ENCODE results near the gene MYBPC3.

The MYBPC3 gene

GRCh38 chr11:47328449-47329390 is 23.8 kb downstream of the MYBPC3 start:
- TF ChIP-seq CTCF (IDR thresholded peaks at IDR 0.05; ENCODE audit: control insufficient read depth, extremely low read depth, insufficient read depth), result no peak
- H3K4me3 ChIP-seq (ENCODE audit: low read depth, low read length), result no peak overlapping the region
- no peak for DNase-seq (ENCODE audit: low read depth)

GRCh38 chr11:47327949-47328348 is 24.6 kb downstream of the MYBPC3 start:
- DNase-seq (ENCODE audit: low read depth), result no peak
- no peak overlapping the region for H3K4me3 ChIP-seq (ENCODE audit: low read depth, low read length)
- TF ChIP-seq CTCF (IDR thresholded peaks at IDR 0.05; ENCODE audit: control insufficient read depth, extremely low read depth, insufficient read depth), result no peak

- no peak for TF ChIP-seq CTCF (IDR thresholded peaks at IDR 0.05; ENCODE audit: control insufficient read depth, extremely low read depth, insufficient read depth)
- no peak for DNase-seq (ENCODE audit: low read depth)
- no peak overlapping the region for H3K4me3 ChIP-seq (ENCODE audit: low read depth, low read length)
Measured at GRCh38 chr11:47327025-47327424, 25.5 kb downstream of the MYBPC3 start.

GRCh38 chr11:47326198-47326597 is 26.3 kb downstream of the MYBPC3 start:
- no peak for DNase-seq (ENCODE audit: low read depth)
- no peak overlapping the region for H3K4me3 ChIP-seq (ENCODE audit: low read depth, low read length)
- TF ChIP-seq CTCF (IDR thresholded peaks at IDR 0.05; ENCODE audit: control insufficient read depth, extremely low read depth, insufficient read depth), result no peak

GRCh38 chr11:47325271-47326041 is 27.0 kb downstream of the MYBPC3 start:
- DNase-seq (ENCODE audit: low read depth), result no peak
- H3K4me3 ChIP-seq (ENCODE audit: low read depth, low read length), result no peak overlapping the region
- TF ChIP-seq CTCF (IDR thresholded peaks at IDR 0.05; ENCODE audit: control insufficient read depth, extremely low read depth, insufficient read depth), result no peak

GRCh38 chr11:47324520-47324919 is 28.0 kb downstream of the MYBPC3 start:
- DNase-seq (ENCODE audit: low read depth), result no peak
- no peak overlapping the region for H3K4me3 ChIP-seq (ENCODE audit: low read depth, low read length)
- TF ChIP-seq CTCF (IDR thresholded peaks at IDR 0.05; ENCODE audit: control insufficient read depth, extremely low read depth, insufficient read depth), result no peak

All from LNCaP clone FGC (cell line).